HepG2 (cell line): ENCODE measurements around the gene RPS5. TPM values are rescaled to one million over a fixed set of nuclear protein-coding genes. Genes with fewer than 3 reads are reported as not detected.

Source experiments
- ATAC-seq: fragments of 200-7000 bp; cut with Tn5 transposase; 3 replicates; pipeline ENCODE4 v1.9.1; 2020; ENCODE audit warnings: mild to moderate bottlenecking, moderate library complexity
- BruUV-seq: library from RNA; stranded (reverse); fragments of 400-500 nt; replicated peaks from 2 replicates; lab custom pipeline; 2021; lab: Mats Ljungman, UMichigan
- CTCF ChIA-PET: fragments of 300-600 bp; formaldehyde crosslinking; extraction: SDS; loops from one replicate; lab custom pipeline; 2021; ENCODE audit warnings: low total read pairs, inconsistent platforms, low intra/inter-chr PET ratio; lab: Yijun Ruan, JAX
- POLR2A ChIA-PET: fragments of 350-600 bp; sonication (Branson Sonifier 250); formaldehyde crosslinking; loops from one replicate; lab custom pipeline; 2020; ENCODE audit warnings: antibody characterized with exemption, inconsistent platforms; lab: Yijun Ruan, JAX
- DNase-seq: peaks from one replicate; pipeline ENCODE4 v3.0.0-alpha.2; 2015; ENCODE audit warnings: low spot score
- FAIRE-seq: peaks from 3 replicates; lab custom pipeline; 2011; peaks lifted over from hg19 to GRCh38; lab: Jason Lieb, UNC
- H2AFZ ChIP-seq: one replicate; pipeline ENCODE4 v1.6.1; 2011; ENCODE audit warnings: low read length, inconsistent platforms
- H3K27ac ChIP-seq: fragments of 300-600 bp; 3 replicates; pipeline ENCODE4 v1.8.0; 2011; ENCODE audit warnings: mixed run types, mild to moderate bottlenecking, mixed read lengths, low read length, inconsistent platforms; ENCODE audit not compliant: insufficient read depth; ENCODE audit errors: extremely low read length
- H3K27me3 ChIP-seq, 2 experiments: fragments of 200-600 bp in 1 of 2; 2 replicates in 1 of 2; 3 replicates in 1 of 2; pipeline versions ENCODE4 v1.6.0 to v1.8.0; 2011; ENCODE audit warnings: low read length in 2 of 2, mild to moderate bottlenecking in 2 of 2, moderate library complexity in 2 of 2, inconsistent platforms in 1 of 2; ENCODE audit not compliant: insufficient read depth in 2 of 2, control insufficient read depth in 1 of 2
- H3K36me3 ChIP-seq, 2 experiments: fragments of 200-600 bp in 1 of 2; replicated peaks in 1 of 2; 2 replicates in 1 of 2; 3 replicates in 1 of 2; pipeline versions ENCODE4 v1.5.1 to v1.8.0; 2011; ENCODE audit warnings: low read length in 2 of 2, inconsistent platforms in 1 of 2; ENCODE audit not compliant: insufficient read depth in 2 of 2, control insufficient read depth in 1 of 2
- H3K4me1 ChIP-seq: 2 replicates; pipeline ENCODE4 v1.5.1; 2012; ENCODE audit warnings: low read length, inconsistent platforms; ENCODE audit not compliant: insufficient read depth
- H3K4me2 ChIP-seq: 2 replicates; pipeline ENCODE4 v1.6.0; 2011; ENCODE audit warnings: low read depth, low read length, inconsistent platforms
- H3K4me3 ChIP-seq, 3 experiments: fragments of 200-600 bp in 1 of 3; sonication (generic), shearing (Covaris generic) in 1 of 3; replicated peaks in 1 of 3; 2 replicates each; pipeline ENCODE4 v1.5.1; 2011 to 2016; ENCODE audit warnings: low read length in 3 of 3, inconsistent platforms in 2 of 3, low read depth in 2 of 3, mild to moderate bottlenecking in 2 of 3, control low read depth in 1 of 3, mixed read lengths in 1 of 3; ENCODE audit not compliant: insufficient read depth in 1 of 3
- H3K79me2 ChIP-seq: one replicate; pipeline ENCODE4 v1.6.1; 2011; ENCODE audit warnings: low read length, inconsistent platforms; ENCODE audit not compliant: insufficient read depth
- H3K9ac ChIP-seq: 2 replicates; pipeline ENCODE4 v1.6.0; 2011; ENCODE audit warnings: mild to moderate bottlenecking, low read depth, low read length, inconsistent platforms; ENCODE audit not compliant: insufficient read depth
- H3K9me3 ChIP-seq: 2 replicates; pipeline ENCODE4 v1.5.1; 2012; ENCODE audit warnings: mild to moderate bottlenecking, low read length
- H4K20me1 ChIP-seq: 2 replicates; pipeline ENCODE4 v1.6.0; 2011; ENCODE audit warnings: inconsistent platforms, mild to moderate bottlenecking, low read length, moderate library complexity; ENCODE audit not compliant: insufficient read depth
- MYNN ChIP-seq: sonication (generic); formaldehyde crosslinking; IDR thresholded peaks from 2 replicates; pipeline ENCODE4 v1.4.0; 2020; ENCODE audit warnings: mild to moderate bottlenecking, low read depth, missing genetic modification reagents
- ZNF460 ChIP-seq: sonication (generic); formaldehyde crosslinking; IDR thresholded peaks from 2 replicates; pipeline ENCODE4 v1.5.1; 2020; ENCODE audit warnings: missing genetic modification reagents, mild to moderate bottlenecking, borderline replicate concordance
- WGBS: methylation state at CpG from one replicate; pipeline ENCODE4 v1.1.6; 2017; ENCODE audit warnings: low lambda C conversion rate; 5-methylcytosine and 5-hydroxymethylcytosine counted together
- in situ Hi-C: cut with HindIII; loops from 2 replicates; pipeline ENCODE4 v1.10.0; 2017; ENCODE audit warnings: low pct_unique_long_range_greater_than_20kb; ENCODE audit not compliant: extremely low pct_ligation_motif_present
- intact Hi-C: fragments of 100-400 bp; cut with micrococcal nuclease; formaldehyde crosslinking; loops from one replicate; pipeline ENCODE4 v1.10.0; 2022; ENCODE audit not compliant: unreplicated experiment
- polyA plus RNA-seq, 8 experiments: library from polyadenylated mRNA; depleted of rRNA in 3 of 8; stranded (reverse) in 7 of 8; unstranded in 1 of 8; fragments of >200 nt; fragmentation: Illumina TruSeq in 4 of 8; extraction: Trizol in 4 of 8; gene quantifications; 2 replicates each; pipeline versions ENCODE4 v1.2.1 to v1.2.3, GENCODE V29; 2011 to 2016; ENCODE audit warnings: low read depth in 4 of 8, missing spikeins in 1 of 8, mixed read lengths in 1 of 8; ENCODE audit not compliant: insufficient read depth in 1 of 8
- total RNA-seq, 5 experiments: library from RNA; depleted of rRNA; stranded (reverse); fragments of >200 nt; fragmentation: Illumina TruSeq; extraction: Trizol; gene quantifications; 2 replicates each; pipeline ENCODE4 v1.2.3, GENCODE V29; 2016; ENCODE audit warnings: low read depth in 1 of 5
- TF ChIP-seq, protein P1 (sequence below): sonication (generic); formaldehyde crosslinking; IDR thresholded peaks from 2 replicates; pipeline ENCODE4 v1.5.0; 2020; ENCODE audit warnings: mild to moderate bottlenecking, missing genetic modification reagents
- TF ChIP-seq, protein P2 (sequence below): sonication (generic); formaldehyde crosslinking; IDR thresholded peaks from 2 replicates; pipeline ENCODE4 v1.5.0; 2020; ENCODE audit warnings: mild to moderate bottlenecking, missing genetic modification reagents

RPS5 gene
- total and polyA plus RNA-seq, 2 of the 13 experiments (the other 11 are each of a cell fraction or from before 2014, with no cell fraction given) = 1,544 to 4,408 TPM

DNA sequence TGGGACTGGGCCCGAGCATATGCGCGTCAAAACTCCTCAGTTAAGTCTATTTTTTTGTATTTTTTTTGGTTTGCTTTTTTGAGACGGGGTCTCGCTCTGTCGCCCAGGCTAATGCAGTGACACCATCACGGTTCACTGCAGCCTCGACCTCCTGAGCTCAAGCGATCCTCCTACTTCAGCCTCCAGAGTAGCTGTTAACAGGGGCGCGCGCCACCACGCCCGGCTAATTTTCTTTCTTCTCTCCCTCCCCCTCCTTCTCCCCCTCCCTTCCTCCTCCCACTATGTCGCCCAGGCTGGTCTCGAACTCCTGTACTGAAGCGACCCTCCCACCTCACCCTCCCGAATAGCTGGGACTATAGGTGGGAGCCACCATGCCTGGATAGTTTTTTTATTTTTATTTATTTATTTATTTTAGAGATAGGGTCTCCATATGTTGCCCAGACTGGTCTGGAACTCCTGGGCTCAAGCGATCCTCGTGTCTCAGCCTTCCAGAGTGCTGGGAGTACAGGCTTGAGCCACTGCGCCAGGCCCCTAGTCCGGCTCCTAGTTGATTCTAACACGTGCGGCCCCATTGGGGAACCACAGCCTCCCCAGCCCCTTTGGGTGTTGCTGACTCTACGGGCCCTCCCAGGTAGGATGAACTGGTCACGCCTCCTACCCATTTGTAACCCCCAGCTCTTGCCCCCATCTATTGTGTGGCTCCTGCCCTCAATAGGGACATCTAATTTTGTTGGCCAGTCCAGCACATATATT, 5.4 kb upstream of the RPS5 start:
- peak overlapping the region; percentile 86 for H3K27ac ChIP-seq
- H3K4me2 ChIP-seq = peak overlapping the region; percentile 100
- H3K4me1 ChIP-seq = peaks cover 32% of the 10 kb centered on the region
- TF ChIP-seq, protein P1, sequence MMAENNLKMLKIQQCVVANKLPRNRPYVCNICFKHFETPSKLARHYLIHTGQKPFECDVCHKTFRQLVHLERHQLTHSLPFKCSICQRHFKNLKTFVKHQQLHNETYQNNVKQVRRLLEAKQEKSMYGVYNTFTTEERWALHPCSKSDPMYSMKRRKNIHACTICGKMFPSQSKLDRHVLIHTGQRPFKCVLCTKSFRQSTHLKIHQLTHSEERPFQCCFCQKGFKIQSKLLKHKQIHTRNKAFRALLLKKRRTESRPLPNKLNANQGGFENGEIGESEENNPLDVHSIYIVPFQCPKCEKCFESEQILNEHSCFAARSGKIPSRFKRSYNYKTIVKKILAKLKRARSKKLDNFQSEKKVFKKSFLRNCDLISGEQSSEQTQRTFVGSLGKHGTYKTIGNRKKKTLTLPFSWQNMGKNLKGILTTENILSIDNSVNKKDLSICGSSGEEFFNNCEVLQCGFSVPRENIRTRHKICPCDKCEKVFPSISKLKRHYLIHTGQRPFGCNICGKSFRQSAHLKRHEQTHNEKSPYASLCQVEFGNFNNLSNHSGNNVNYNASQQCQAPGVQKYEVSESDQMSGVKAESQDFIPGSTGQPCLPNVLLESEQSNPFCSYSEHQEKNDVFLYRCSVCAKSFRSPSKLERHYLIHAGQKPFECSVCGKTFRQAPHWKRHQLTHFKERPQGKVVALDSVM (CRISPR knock-in tag) = peak; percentile 21; the same call in 1 of the 2 replicates
- TF ChIP-seq, protein P2, sequence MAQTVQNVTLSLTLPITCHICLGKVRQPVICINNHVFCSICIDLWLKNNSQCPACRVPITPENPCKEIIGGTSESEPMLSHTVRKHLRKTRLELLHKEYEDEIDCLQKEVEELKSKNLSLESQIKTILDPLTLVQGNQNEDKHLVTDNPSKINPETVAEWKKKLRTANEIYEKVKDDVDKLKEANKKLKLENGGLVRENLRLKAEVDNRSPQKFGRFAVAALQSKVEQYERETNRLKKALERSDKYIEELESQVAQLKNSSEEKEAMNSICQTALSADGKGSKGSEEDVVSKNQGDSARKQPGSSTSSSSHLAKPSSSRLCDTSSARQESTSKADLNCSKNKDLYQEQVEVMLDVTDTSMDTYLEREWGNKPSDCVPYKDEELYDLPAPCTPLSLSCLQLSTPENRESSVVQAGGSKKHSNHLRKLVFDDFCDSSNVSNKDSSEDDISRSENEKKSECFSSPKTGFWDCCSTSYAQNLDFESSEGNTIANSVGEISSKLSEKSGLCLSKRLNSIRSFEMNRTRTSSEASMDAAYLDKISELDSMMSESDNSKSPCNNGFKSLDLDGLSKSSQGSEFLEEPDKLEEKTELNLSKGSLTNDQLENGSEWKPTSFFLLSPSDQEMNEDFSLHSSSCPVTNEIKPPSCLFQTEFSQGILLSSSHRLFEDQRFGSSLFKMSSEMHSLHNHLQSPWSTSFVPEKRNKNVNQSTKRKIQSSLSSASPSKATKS = no peak
- no peak for TF ChIP-seq ZNF460 (CRISPR knock-in tag)
- TF ChIP-seq MYNN (CRISPR knock-in tag) = no peak
- H3K4me3 ChIP-seq = peak overlapping the region; percentile 56 to 81 (median 74)
- ChIA-PET POLR2A (interaction anchor here (0.5 to 1.6 kb wide), 5 partner anchors 19 to 138 kb away, joined by 3 to 8 read pairs (median 4); partner anchors contain the start of genes ZBTB45, ZNF497, ZNF584 and ZSCAN22), CTCF (no interaction called here)
- DNase-seq (no peak), FAIRE-seq (no peak), ATAC-seq (no peak)
- H2AFZ ChIP-seq = no peak overlapping the region
- peaks cover 8% of the 10 kb centered on the region for H3K79me2 ChIP-seq
- peak overlapping the region; percentile 84 for H3K9ac ChIP-seq
- H3K27me3 ChIP-seq = no peaks in the 10 kb centered on the region
- intact Hi-C loops (loop anchor here (2.0 kb wide), 1 partner anchor 19 kb away; the partner anchor contains the start of gene ZNF497), in situ Hi-C loops (no loop called here)
- no peaks in the 10 kb centered on the region for H3K36me3 ChIP-seq
- H4K20me1 ChIP-seq = no peaks in the 10 kb centered on the region
- H3K9me3 ChIP-seq = no peaks in the 10 kb centered on the region
- BruUV-seq = no TSS peak
- WGBS = 31% methylated on average over 26 of the region's 26 CpGs
